GM21737 (cell line): Measurements from ENCODE around the gene PLXDC1.

Source experiments
- ATAC-seq: cut with Tn5 transposase; IDR thresholded peaks from one replicate; pipeline ENCODE4 v1.9.1; 2021; ENCODE audit warnings: mild to moderate bottlenecking, moderate library complexity; ENCODE audit not compliant: unreplicated experiment

Gene PLXDC1

GRCh38 chr17:39158623-39159022 lies 7.2 kb upstream of the PLXDC1 start:
- ATAC-seq, result no peak

GRCh38 chr17:39156491-39156890 lies 5.1 kb upstream of the PLXDC1 start:
- no peak for ATAC-seq

GRCh38 chr17:39155654-39156053 lies 4.2 kb upstream of the PLXDC1 start:
- no peak for ATAC-seq

GRCh38 chr17:39153599-39154051 lies 2.2 kb upstream of the PLXDC1 start:
- peak; percentile 41 for ATAC-seq

GRCh38 chr17:39151943-39152818 lies 744 bp upstream of the PLXDC1 start:
- no peak for ATAC-seq

GRCh38 chr17:39150795-39151149 lies 665 bp downstream of the PLXDC1 start:
- no peak for ATAC-seq

- ATAC-seq, result no peak
Measured at GRCh38 chr17:39150104-39150634, 1.3 kb downstream of the PLXDC1 start.

GRCh38 chr17:39147221-39148185 lies 3.9 kb downstream of the PLXDC1 start:
- ATAC-seq, result no peak

GRCh38 chr17:39146273-39146672 lies 5.2 kb downstream of the PLXDC1 start:
- no peak for ATAC-seq

- ATAC-seq, result no peak
Measured at GRCh38 chr17:39145143-39145542, 6.3 kb downstream of the PLXDC1 start.

GRCh38 chr17:39144416-39144840 lies 7.0 kb downstream of the PLXDC1 start:
- ATAC-seq, result no peak

GRCh38 chr17:39143552-39144093 lies 7.8 kb downstream of the PLXDC1 start:
- ATAC-seq, result no peak

GRCh38 chr17:39141915-39142664 lies 9.3 kb downstream of the PLXDC1 start:
- no peak for ATAC-seq

GRCh38 chr17:39141294-39141693 lies 10.1 kb downstream of the PLXDC1 start:
- ATAC-seq, result no peak

- ATAC-seq, result no peak
Measured at GRCh38 chr17:39139561-39139960, 11.9 kb downstream of the PLXDC1 start.

- ATAC-seq, result no peak
Measured at GRCh38 chr17:39139161-39139511, 12.3 kb downstream of the PLXDC1 start.

- no peak for ATAC-seq
Measured at GRCh38 chr17:39138431-39139160, 12.8 kb downstream of the PLXDC1 start.

- no peak for ATAC-seq
Measured at GRCh38 chr17:39134878-39135277, 16.6 kb downstream of the PLXDC1 start.

- no peak for ATAC-seq
Measured at GRCh38 chr17:39132192-39132610, 19.2 kb downstream of the PLXDC1 start.

GRCh38 chr17:39131616-39132015 lies 19.8 kb downstream of the PLXDC1 start:
- no peak for ATAC-seq
